ENCODE measurements around the gene PLG. TPM values are rescaled to one million over a fixed set of nuclear protein-coding genes. Genes with fewer than 3 reads are reported as not detected.
A peak's percentile ranks its signal among the peaks of the same experiment; 100 is the strongest.
"Not testable (repeated sequence)": the region's sequence is repeated elsewhere in the genome, so short reads cannot be mapped to it uniquely, and the experiment has no call there.

Gene PLG
- total RNA-seq, 1 donor from 2014 or later: not detected

- not testable (repeated sequence) for DNase-seq
Measured at GRCh38 chr6:160704688-160705087, 2.6 kb downstream of the PLG start.

DNA sequence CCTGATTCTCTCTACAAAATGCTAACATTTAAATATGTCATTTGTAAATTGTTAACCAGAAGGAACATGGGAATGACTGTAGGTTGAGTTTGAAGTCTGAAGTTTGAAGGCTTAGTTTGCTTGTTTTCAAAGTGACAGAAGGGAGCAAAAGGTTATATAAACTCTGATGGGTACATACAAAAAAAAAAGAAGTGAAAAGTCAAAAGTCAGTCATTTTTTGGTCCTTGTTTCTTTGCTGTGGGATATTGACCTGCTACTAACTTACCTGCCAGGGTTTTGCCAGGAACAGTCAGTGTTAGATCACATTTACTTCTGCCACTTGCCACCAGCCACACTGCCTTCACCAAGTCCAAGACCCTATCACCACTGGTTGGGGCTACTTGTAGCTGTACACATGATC lies 6.9 kb downstream of the PLG start:
- not testable (repeated sequence) for DNase-seq

DNA sequence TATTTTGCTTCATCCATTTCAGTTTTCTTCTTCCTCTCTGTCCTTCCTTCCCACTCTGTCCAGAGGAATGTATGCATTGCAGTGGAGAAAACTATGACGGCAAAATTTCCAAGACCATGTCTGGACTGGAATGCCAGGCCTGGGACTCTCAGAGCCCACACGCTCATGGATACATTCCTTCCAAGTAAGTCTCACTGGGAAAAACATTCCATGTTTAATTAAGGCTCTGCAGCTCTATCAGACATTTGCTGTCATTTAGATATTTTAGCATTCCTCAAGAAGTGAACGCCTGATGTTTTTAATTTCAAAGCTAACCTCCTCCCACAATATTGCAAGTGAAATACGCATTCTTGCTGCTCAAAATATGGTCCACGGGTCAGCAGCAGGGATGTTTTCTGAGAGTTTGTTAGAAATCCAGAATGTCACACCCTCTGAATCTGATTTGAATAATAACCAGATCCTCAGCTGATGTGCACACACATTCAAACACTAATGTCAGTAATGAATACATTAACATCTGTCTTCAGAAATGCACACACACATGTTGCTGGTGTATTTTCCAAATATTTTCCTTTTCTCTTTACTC lies 12.8 kb downstream of the PLG start:
- DNase-seq: peak; percentile 85

DNA sequence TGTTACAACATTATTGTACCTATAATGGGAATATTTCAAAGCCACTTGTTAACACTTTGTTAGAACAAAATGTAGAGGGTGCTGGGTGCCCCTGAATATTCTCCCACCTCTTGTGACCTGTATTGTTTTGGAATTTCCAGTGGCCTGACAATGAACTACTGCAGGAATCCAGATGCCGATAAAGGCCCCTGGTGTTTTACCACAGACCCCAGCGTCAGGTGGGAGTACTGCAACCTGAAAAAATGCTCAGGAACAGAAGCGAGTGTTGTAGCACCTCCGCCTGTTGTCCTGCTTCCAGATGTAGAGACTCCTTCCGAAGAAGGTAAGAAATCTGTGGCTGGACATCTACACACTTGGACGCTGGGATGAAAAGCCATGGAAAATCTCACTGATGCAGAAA lies 28.9 kb downstream of the PLG start:
- no peak for DNase-seq

GRCh38 chr6:160733050-160733646 lies 31.1 kb downstream of the PLG start:
- no peak for DNase-seq

DNA sequence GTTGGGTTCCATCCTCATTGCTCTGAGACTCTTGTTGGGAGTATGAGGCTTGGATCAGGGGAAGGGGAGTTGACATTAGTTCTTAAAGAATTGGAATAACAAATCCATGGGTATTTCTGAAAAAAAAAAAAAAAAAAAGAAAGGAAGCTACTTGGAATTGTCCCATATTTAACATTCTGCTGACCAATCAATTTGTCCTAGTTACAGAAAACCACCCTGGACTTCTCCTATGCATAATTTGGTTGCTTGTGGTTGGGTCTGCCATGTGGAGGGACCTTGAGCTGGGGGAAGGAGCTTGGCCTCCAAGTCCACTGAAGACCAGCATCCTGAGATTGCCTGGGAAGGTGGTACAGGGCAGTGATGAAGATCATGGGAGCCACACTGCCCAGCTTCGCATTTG lies 32.6 kb downstream of the PLG start:
- DNase-seq: no peak

- no peak for DNase-seq
Measured at GRCh38 chr6:160735523-160735922, 33.5 kb downstream of the PLG start.

DNA sequence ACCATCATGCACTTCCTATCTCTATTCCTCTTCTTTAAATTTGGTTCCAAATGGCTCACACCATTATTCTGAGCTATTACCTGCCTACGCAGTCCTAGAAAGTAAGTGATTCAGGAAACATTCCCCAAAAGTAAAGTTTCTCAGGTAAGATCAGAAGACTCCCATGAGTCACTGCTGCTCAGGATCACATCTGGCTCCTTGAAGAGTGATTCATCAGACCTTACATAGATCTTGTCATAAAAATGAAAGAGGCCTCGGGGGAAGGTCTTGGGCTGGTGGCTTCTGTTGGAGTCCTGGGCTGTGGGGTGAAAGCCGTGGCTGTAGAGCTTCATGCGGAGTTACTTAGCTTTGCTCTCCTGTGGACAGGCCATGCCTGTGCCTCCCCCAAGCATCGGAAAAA lies 35.9 kb downstream of the PLG start:
- no peak for DNase-seq

GRCh38 chr6:160739955-160740354 lies 37.9 kb downstream of the PLG start:
- no peak for DNase-seq

- not testable (repeated sequence) for DNase-seq
Measured at GRCh38 chr6:160741012-160741411, 39.0 kb downstream of the PLG start.

DNA sequence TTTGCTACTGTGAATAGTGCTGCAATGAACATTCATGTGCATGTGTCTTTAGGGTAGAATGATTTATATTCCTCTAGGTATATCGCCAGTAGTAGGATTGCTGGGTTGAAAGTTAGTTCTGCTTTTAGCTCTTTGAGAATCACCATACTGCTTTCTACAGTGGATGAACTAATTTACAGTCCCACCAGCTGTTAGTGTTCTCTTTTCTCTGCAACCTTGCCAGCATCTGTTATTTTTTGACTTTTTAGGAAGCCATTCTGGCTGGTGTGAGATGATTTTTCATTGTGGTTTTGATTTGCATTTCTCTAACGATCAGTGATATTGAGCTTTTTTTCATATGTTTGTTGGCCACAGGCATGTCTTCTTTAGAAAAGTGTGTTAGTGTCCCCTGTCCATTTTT lies 40.0 kb downstream of the PLG start:
- DNase-seq: no peak

- DNase-seq: no peak
Measured at GRCh38 chr6:160750276-160750689, 48.2 kb downstream of the PLG start.

DNA sequence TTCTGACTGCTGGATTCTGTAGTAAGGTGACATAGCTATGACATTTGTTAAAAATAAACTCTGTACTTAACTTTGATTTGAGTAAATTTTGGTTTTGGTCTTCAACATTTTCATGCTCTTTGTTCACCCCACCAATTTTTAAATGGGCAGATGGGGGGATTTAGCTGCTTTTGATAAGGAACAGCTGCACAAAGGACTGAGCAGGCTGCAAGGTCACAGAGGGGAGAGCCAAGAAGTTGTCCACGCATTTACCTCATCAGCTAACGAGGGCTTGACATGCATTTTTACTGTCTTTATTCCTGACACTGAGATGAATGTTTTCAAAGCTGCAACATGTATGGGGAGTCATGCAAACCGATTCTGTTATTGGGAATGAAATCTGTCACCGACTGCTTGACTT lies 51.2 kb downstream of the PLG start:
- not testable (repeated sequence) for DNase-seq

GRCh38 chr6:160755165-160755564 lies 53.1 kb downstream of the PLG start:
- no peak for DNase-seq

GRCh38 chr6:160756021-160756420 lies 54.0 kb downstream of the PLG start:
- DNase-seq: no peak

- DNase-seq: no peak
Measured at GRCh38 chr6:160756871-160757270, 54.8 kb downstream of the PLG start.

- no peak for DNase-seq
Measured at GRCh38 chr6:160764847-160765246, 62.8 kb downstream of the PLG start.

- DNase-seq: no peak
Measured at GRCh38 chr6:160765412-160765811, 63.4 kb downstream of the PLG start.

- no peak for DNase-seq
Measured at GRCh38 chr6:160766657-160766988, 64.6 kb downstream of the PLG start.

DNA sequence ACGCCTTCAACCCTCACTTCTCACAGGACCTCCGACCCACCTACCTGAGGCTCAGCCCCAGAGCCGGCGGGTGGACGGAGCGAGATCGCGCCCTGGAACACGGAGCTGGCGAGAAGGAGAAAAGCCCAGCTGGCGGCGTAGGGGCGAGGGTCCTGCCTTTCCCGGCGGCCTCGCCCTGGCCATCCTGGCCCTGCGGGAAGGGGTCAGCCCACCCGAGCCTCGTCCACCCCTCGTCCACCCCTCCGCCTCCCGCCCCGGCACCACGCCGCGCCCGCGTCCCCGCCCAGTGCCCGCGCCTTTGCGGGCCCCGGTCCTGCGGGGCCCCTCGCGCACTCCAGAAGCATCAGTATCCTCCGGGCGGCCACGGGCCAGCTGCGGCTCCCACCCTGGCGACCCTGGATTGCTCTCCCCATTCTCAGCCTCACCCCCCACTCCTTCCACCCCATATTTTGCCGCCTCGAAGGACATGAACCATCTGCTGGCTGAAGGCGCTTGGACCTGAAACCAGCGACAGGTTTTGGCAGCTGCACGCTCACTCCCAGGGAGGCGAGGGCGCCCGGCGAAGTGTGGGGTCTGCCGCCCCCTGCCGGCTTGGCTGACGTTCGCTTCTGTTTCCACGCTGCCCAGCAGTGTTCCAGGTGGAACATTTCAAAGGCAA lies 65.1 kb downstream of the PLG start:
- DNase-seq: no peak

- no peak for DNase-seq
Measured at GRCh38 chr6:160767647-160768019, 65.6 kb downstream of the PLG start.

- DNase-seq: no peak
Measured at GRCh38 chr6:160768101-160768500, 66.1 kb downstream of the PLG start.

GRCh38 chr6:160774399-160774798 lies 72.4 kb downstream of the PLG start:
- no peak for DNase-seq

Measured in skin of body (tissue), 2 donors.